Muscle of leg (tissue), 11 donors: ENCODE measurements around the gene ZNF276. TPM values are rescaled to one million over a fixed set of nuclear protein-coding genes. Genes with fewer than 3 reads are reported as not detected.
"Not testable (repeated sequence)": the region's sequence is repeated elsewhere in the genome, so short reads cannot be mapped to it uniquely, and the experiment has no call there.

ENCODE experiments used
- DNase-seq: peaks from one replicate; pipeline ENCODE4 v3.0.0; 2013
- H3K27ac ChIP-seq: one replicate; pipeline ENCODE4 v1.5.1; 2013; ENCODE audit warnings: mild to moderate bottlenecking, low read length, control low read depth
- H3K27me3 ChIP-seq: one replicate; pipeline ENCODE4 v1.6.1; 2013; ENCODE audit warnings: low read length; ENCODE audit not compliant: control insufficient read depth, insufficient read depth
- H3K36me3 ChIP-seq: one replicate; pipeline ENCODE4 v1.6.1; 2013; ENCODE audit warnings: low read length; ENCODE audit not compliant: control insufficient read depth, insufficient read depth
- H3K4me1 ChIP-seq: one replicate; pipeline ENCODE4 v1.6.1; 2013; ENCODE audit warnings: low read length; ENCODE audit not compliant: control insufficient read depth, insufficient read depth
- H3K4me3 ChIP-seq: one replicate; pipeline ENCODE4 v1.5.1; 2013; ENCODE audit warnings: low read length, control low read depth
- H3K9me3 ChIP-seq: replicated peaks from 2 replicates; pipeline ENCODE4 v1.6.1; 2013; ENCODE audit warnings: low read depth, low read length; ENCODE audit not compliant: control insufficient read depth
- WGBS: methylation state at CpG from one replicate; pipeline ENCODE4 v1.1.5; 2013; ENCODE audit warnings: missing lambda C conversion rate; ENCODE audit not compliant: insufficient coverage; 5-methylcytosine and 5-hydroxymethylcytosine counted together
- polyA plus RNA-seq, 8 donors: library from polyadenylated mRNA; unstranded; fragments of 120-200 nt; gene quantifications; one replicate each; pipeline versions ENCODE4 v1.2.1 to v1.2.3, GENCODE V29; 2013; ENCODE audit warnings: inconsistent platforms in 1 of 8, low replicate concordance in 1 of 8; ENCODE audit not compliant: insufficient read length in 8 of 8, insufficient read depth in 1 of 8
- total RNA-seq: library from RNA; stranded (reverse); fragments of 120-200 nt; gene quantifications from one replicate; pipeline ENCODE4 v1.2.4, GENCODE V29; 2013

ZNF276 gene
- total and polyA plus RNA-seq, 9 donors: 17.1 to 28.2 (median 21.5) TPM

DNA sequence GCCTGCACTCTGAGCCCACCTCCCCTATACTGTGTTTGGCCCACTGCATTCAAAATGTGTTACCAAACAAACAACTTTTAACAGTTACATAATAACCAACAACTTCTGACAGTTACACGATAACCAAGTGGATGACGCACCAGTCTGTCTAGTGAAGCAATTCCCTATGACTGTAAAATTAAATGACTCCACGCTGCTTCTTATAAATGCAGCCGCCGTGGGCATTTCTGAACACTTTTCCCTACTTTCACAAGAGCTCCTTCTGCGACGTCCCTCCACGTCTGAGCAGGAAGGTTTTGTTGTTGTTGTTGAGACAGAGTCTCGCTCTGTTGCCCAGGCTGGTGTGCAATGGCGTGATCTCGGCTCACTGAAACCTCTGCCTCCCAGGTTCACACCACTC is 27.6 kb downstream of the ZNF276 start:
- DNase-seq: no peak
- Histone ChIP-seq H3K9me3 (no peaks in the 10 kb centered on the region), H3K36me3 (peaks cover 39% of the 10 kb centered on the region), H3K4me3 (no peak overlapping the region), H3K27ac (no peak overlapping the region), H3K4me1 (no peaks in the 10 kb centered on the region), H3K27me3 (no peaks in the 10 kb centered on the region)
- 100% methylated on average over 1 of the region's 11 CpGs for WGBS

DNA sequence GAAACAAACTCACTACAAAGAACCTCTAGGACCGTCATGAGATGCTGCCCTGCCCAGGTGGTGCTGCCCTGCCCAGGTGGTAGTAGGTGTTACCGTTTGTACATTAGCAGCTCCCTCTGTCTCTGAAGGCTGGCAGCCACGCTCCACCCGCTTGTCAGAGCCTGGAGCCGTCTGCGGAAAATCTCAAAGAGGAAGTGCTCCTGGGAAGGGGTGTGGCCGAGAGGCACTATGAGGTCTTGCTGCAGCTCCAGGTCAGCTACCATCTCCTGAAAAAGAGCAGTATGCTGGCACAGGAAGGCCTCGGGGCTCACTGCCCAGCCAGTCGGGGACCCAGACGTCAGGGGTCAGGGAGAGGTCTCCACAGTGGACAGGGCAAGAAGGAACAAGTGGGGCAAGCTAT is 28.3 kb downstream of the ZNF276 start:
- Histone ChIP-seq H3K9me3 (no peaks in the 10 kb centered on the region), H3K27ac (no peak overlapping the region), H3K4me3 (no peak overlapping the region), H3K36me3 (peaks cover 32% of the 10 kb centered on the region), H3K27me3 (no peaks in the 10 kb centered on the region), H3K4me1 (no peaks in the 10 kb centered on the region)
- WGBS: 70% methylated on average over 9 of the region's 10 CpGs
- DNase-seq: peak; percentile 41

DNA sequence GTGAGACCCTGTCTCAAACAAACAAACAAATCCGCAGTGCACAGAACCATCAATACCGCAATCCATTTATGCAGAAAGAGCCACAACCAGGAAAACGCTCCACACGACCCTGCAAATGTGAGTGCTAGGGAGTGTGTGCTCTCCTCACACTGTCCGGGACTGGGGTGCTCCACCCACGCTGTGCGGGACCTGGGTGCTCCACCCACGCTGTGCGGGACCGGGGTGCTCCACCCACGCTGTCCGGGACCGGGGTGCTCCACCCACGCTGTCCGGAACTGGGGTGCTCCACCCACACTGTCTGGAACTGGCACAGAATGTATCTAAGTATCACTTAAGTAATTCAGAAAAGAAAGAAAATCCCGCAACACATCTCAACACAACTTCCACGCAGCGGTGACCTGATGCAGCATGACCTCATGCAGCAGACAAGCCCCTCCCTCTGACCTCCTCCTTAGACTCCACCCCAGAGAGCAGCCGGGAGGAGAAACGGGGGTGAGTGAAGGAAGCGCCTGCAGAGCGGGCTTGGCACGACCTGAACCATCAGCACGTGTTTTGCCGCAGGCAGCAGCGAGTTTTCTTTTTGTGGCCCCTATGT is 38.5 kb downstream of the ZNF276 start:
- 77% methylated on average over 12 of the region's 26 CpGs for WGBS
- Histone ChIP-seq H3K27ac (no peak overlapping the region), H3K9me3 (no peaks in the 10 kb centered on the region), H3K36me3 (peaks cover 48% of the 10 kb centered on the region), H3K4me1 (no peaks in the 10 kb centered on the region), H3K27me3 (no peaks in the 10 kb centered on the region), H3K4me3 (no peak overlapping the region)
- DNase-seq: no peak

DNA sequence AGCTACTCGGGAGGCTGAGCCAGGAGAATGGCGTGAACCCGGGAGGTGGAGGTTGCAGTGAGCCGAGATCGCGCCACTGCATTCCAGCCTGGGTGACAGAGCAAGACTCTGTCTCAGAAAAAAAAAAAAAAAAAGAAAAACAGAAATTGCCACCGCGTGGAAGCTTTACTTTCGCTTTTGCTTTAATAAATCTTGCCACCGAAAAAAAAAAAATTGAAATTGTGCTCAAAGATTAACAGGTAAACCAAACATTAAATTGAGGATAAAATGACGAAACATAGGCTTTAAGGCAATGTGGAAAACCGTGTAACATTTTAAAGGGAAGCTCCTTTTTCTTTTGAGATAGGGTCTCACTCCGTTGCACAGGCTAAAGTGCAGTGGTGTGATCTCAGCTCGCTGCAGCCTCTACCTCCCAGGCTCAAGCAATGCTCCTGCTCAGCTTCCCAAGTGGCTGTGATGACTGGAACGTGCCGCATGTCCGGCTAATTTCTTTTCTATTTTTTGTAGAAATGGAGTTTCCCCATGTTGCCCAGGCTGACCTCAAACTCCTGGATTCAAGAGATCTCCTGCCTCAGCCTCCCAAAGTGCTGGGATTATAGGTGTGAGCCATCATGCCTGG is 40.1 kb downstream of the ZNF276 start:
- no peaks in the 10 kb centered on the region for H3K9me3 ChIP-seq
- no peaks in the 10 kb centered on the region for H3K27me3 ChIP-seq
- H3K4me1 ChIP-seq: no peaks in the 10 kb centered on the region
- DNase-seq: no peak
- WGBS: 95% methylated on average over 2 of the region's 17 CpGs
- peaks cover 53% of the 10 kb centered on the region for H3K36me3 ChIP-seq
- H3K27ac ChIP-seq: no peak overlapping the region
- no peak overlapping the region for H3K4me3 ChIP-seq

DNA sequence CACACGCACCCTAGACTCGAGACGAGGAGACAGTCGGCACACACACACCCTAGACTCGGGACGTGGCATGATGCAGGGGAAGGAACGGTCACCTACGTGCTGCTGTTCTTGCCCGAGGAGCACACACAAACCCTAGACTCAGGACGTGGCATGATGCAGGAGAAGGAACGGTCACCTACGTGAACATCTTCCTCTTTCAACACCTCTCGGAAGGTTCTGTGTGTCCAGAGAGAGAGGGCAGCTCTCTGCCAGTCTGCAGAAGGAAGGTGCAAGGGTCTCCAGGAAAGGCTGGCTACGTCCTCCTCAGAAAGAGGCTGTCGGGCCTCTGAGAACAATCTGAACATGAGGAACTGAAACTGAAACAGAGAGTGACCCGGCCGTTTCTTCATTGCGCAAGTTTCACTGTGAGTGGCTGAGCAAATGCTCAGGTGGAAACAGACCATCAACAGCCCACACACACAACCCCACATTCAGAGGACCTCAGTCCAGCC is 43.4 kb downstream of the ZNF276 start:
- H3K9me3 ChIP-seq: no peaks in the 10 kb centered on the region
- H3K4me1 ChIP-seq: no peaks in the 10 kb centered on the region
- H3K27ac ChIP-seq: peak overlapping the region; percentile 42
- no peaks in the 10 kb centered on the region for H3K27me3 ChIP-seq
- DNase-seq: peak; percentile 69
- H3K36me3 ChIP-seq: peaks cover 46% of the 10 kb centered on the region
- WGBS: 89% methylated on average over 16 of the region's 18 CpGs
- H3K4me3 ChIP-seq: no peak overlapping the region

DNA sequence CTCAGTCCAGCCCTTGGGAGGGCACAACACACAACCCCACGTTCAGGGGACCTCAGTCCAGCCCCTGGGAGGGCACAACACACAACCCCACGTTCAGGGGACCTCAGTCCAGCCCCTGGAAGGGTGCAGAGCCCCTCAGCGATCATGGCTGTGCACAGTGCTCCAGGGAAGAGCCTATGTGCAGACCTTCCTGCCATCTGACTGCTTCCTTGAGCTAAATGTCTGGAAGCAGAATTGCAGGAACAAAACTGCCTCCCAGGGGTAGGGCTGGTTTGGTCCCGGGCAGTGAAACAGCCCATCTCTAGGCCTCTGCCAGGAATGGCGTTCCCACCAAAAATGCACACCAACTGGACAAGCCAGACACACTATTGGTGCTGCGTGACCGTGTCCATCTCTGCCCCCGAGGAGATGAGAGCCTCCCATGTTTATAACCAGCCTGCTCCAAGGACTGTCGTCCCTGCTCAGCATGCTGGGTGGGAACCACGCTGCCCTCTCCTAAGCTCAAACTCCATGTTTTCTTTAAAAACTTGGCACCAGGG is 44.0 kb downstream of the ZNF276 start:
- no peaks in the 10 kb centered on the region for H3K9me3 ChIP-seq
- H3K27me3 ChIP-seq: no peaks in the 10 kb centered on the region
- no peak overlapping the region for H3K4me3 ChIP-seq
- peaks cover 47% of the 10 kb centered on the region for H3K36me3 ChIP-seq
- no peak overlapping the region for H3K27ac ChIP-seq
- no peak for DNase-seq
- no peaks in the 10 kb centered on the region for H3K4me1 ChIP-seq
- 84% methylated on average over 10 of the region's 10 CpGs for WGBS

DNA sequence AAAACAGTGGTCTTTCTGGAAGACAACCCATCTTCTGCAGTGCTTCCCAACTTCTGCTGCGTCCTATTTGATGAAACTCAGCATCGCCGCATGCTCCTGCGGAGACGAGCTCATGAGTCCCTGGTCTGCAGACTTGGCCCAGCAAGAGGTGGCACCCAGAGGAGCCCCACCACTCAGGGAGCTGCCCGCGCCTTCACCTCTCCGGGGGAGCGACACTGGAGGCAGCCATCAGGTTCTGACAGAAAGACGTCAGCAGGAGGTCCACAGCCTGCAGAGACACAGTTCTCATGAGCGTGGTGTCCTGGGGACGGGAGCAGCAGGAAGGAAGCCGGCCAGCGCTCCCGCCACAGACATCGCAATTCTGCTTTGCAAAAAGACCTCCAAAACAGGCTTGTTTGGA is 49.0 kb downstream of the ZNF276 start:
- no peaks in the 10 kb centered on the region for H3K4me1 ChIP-seq
- H3K9me3 ChIP-seq: no peaks in the 10 kb centered on the region
- H3K27ac ChIP-seq: no peak overlapping the region
- DNase-seq: no peak
- 95% methylated on average over 15 of the region's 16 CpGs for WGBS
- H3K27me3 ChIP-seq: no peaks in the 10 kb centered on the region
- H3K4me3 ChIP-seq: no peak overlapping the region
- peaks cover 59% of the 10 kb centered on the region for H3K36me3 ChIP-seq

DNA sequence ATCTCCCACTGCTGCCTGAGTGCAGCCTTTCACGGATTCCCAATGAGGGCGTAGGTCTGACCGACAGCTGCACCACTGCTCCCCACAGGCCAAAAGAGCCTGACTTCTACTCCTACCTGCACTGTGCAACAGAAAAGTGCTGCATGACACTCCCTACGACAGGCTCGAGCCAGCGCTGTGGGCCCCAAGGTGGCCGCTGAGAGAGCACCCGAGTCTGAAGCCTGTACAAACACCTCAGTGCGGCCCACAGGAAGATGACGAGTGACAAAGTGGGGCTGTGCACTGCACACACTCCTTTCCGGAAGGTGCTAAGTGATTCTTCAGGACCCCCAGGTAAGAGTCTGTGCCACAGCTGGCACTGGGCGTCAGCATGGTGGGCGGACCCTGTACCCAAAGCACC is 53.9 kb downstream of the ZNF276 start:
- no peak overlapping the region for H3K4me3 ChIP-seq
- no peak for DNase-seq
- peaks cover 54% of the 10 kb centered on the region for H3K36me3 ChIP-seq
- H3K27ac ChIP-seq: no peak overlapping the region
- 96% methylated on average over 13 of the region's 13 CpGs for WGBS
- no peaks in the 10 kb centered on the region for H3K9me3 ChIP-seq
- no peaks in the 10 kb centered on the region for H3K4me1 ChIP-seq
- no peaks in the 10 kb centered on the region for H3K27me3 ChIP-seq

DNA sequence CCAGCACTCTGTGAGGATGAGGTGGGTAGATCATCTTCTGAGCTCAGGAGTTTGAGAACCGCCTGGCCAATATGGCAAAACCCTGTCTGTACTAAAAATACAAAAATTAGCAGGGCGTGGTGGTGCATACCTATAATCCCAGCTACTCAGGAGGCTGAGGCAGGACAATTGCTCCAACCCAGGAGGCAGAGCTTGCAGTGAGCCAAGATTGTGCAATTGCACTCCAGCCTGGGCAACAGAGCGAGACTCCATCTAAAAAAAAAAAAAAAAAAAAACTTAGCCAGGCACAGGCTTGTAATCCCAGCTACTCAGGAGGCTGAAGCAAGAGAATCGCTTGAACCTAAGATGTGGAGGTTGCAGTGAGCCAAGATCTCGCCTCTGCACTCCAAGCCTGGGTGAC is 56.9 kb downstream of the ZNF276 start:
- H3K9me3 ChIP-seq, H3K27me3 ChIP-seq, DNase-seq, H3K4me1 ChIP-seq, H3K27ac ChIP-seq, H3K4me3 ChIP-seq: not testable (repeated sequence)
- peaks cover 32% of the 10 kb centered on the region for H3K36me3 ChIP-seq
- WGBS: 100% methylated on average over 1 of the region's 5 CpGs

DNA sequence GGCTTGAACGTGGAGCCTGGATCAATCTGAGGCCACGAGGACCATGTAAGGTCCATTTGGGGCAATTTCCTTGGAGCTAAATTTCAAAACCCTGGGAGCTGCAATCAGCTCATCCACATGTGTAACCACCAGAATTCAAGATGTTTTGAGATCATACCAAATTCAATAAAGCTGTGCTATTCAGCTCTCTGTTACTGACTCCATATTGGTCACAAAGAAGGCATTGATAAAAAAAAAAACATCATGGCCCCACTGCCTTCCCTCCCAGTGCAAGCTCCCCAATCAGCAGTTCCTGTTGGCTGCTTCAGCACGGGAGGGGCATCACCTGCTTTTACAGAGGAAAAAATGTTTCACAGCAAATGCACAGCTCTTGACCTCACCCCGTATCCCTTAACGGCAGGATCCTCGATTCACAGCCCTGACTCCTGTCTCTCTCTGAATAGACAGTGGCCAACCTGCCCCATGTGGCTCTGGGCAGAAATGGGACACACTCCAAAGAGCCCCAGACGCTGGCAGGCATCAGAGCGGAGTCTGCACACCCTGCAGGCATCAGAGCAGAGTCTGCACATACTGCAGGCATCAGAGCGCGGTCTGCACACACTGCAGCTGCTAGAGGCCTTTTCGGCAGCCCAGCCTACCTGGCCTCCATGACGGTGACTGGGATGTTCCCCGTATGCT is 58.0 kb downstream of the ZNF276 start:
- H3K9me3 ChIP-seq: no peaks in the 10 kb centered on the region
- no peaks in the 10 kb centered on the region for H3K27me3 ChIP-seq
- no peak overlapping the region for H3K27ac ChIP-seq
- H3K36me3 ChIP-seq: peaks cover 28% of the 10 kb centered on the region
- no peak overlapping the region for H3K4me3 ChIP-seq
- no peaks in the 10 kb centered on the region for H3K4me1 ChIP-seq
- 92% methylated on average over 13 of the region's 13 CpGs for WGBS
- no peak for DNase-seq
